Activated naive CD4-positive, alpha-beta T cell (primary cell): Measurements from ENCODE around the gene KIRREL2.
"Not testable (repeated sequence)": the region's sequence is repeated elsewhere in the genome, so short reads cannot be mapped to it uniquely, and the experiment has no call there.

ENCODE experiments used
- DNase-seq, 4 experiments: peaks; one replicate each; lab custom pipeline; 2025; lab: John Stamatoyannopoulos, UW

The KIRREL2 gene

GRCh38 chr19:35899547-35900214 lies 43.0 kb downstream of the KIRREL2 start:
- peak; percentile 48 to 77 (median 71) for DNase-seq

GRCh38 chr19:35901055-35901644 lies 44.4 kb downstream of the KIRREL2 start:
- no peak for DNase-seq

- peak in 1 of 4 experiments; percentile 28 for DNase-seq
These were observed 45.3 kb downstream of the KIRREL2 start, which contains the start of gene HCST for GRCh38 chr19:35901854-35902661. HCST (plus strand) TSS chr19:35902529; CDS start chr19:35902594, 65 bp downstream.

- DNase-seq, result no peak
These were observed 46.3 kb downstream of the KIRREL2 start for GRCh38 chr19:35902870-35903475.

GRCh38 chr19:35903550-35904179 lies 47.0 kb downstream of the KIRREL2 start:
- DNase-seq, result peak; percentile 42 to 85 (median 64)

GRCh38 chr19:35904311-35905068 lies 47.8 kb downstream of the KIRREL2 start:
- DNase-seq, result no peak

- DNase-seq, result no peak
These were observed 48.5 kb downstream of the KIRREL2 start for GRCh38 chr19:35905178-35905727.

GRCh38 chr19:35907377-35907745 lies 50.6 kb downstream of the KIRREL2 start:
- no peak for DNase-seq

- no peak for DNase-seq
These were observed 51.3 kb downstream of the KIRREL2 start, which contains the start of gene TYROBP for GRCh38 chr19:35908010-35908441. TYROBP (minus strand) TSS chr19:35908295; CDS start chr19:35908228, 67 bp downstream.

GRCh38 chr19:35908973-35909683 lies 52.4 kb downstream of the KIRREL2 start:
- DNase-seq, result no peak

- no peak for DNase-seq
These were observed 52.9 kb downstream of the KIRREL2 start for GRCh38 chr19:35909684-35910035.

- DNase-seq, result not testable (repeated sequence)
These were observed 53.6 kb downstream of the KIRREL2 start for GRCh38 chr19:35910355-35910754.

- no peak for DNase-seq
These were observed 54.5 kb downstream of the KIRREL2 start for GRCh38 chr19:35911173-35911572.

- no peak for DNase-seq
These were observed 55.1 kb downstream of the KIRREL2 start for GRCh38 chr19:35911790-35912189.

GRCh38 chr19:35913589-35913988 lies 56.9 kb downstream of the KIRREL2 start:
- DNase-seq, result no peak

GRCh38 chr19:35915443-35915842 lies 58.7 kb downstream of the KIRREL2 start:
- DNase-seq, result no peak
